NOMO-1 treated with DMSO at 0.1 percent for 48 hours (cell line): ENCODE data around the gene USP9Y.

Experiments
- DNase-seq: peaks from one replicate; lab custom pipeline; 2025; ENCODE audit not compliant: unreplicated experiment; lab: John Stamatoyannopoulos, UW

Gene USP9Y

GRCh38 chrY:12756021-12756420 is 55.0 kb downstream of the USP9Y start:
- DNase-seq, result no peak

DNA sequence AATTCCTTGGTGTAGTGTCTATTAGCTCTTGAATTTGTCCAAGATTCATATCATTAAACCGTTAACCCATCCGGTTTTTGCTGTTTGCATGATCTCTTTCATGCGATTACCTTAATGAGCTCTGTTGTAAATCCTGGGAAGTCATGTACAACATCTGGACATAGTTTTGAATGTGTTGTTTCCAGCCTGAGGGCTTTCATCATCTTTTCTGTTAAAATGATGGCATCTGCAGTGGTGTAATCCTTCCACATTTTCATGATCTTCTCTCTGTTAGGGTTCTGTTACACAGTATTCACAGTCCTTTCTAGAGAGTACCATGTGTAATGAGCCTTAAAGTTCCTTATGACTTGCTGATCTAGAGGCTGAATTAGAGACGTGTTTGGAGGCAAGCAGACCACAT is 64.9 kb downstream of the USP9Y start:
- DNase-seq, result no peak

DNA sequence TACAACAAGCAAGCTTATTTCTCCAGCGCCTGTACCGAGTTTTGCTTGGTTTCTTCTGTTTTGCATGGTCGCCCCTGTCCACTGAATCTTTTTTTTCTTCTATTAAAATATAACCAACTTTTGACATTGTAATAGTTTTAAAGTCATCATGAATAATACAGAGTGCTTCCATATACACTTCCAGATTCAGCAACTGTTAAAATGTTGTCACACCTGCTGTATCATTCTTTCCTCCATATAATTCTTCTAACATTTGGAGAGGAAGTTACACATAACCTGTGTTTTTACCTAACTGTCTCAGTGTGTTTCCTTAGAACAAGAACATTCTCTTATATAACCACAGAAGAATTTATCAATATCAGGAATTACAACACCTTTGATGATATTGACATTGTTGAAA is 83.5 kb downstream of the USP9Y start:
- no peak for DNase-seq

DNA sequence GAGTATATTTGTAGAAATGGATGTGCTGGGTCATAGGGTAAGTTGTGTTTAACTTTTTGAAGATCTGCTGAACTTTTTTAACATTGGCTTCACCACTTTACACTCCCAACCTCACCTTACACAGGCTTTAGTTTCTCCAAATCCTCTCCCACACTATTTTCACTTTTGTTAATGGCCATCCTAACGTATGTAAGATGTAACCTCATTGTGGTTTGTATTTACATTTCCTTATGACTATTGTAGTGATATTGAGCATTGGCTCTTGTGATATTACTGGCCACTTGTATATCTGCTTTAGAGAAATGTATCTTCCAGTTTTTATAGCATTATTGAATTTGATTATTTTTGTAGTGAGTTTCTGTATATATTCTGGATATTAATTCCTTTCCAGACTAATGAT is 93.0 kb downstream of the USP9Y start:
- DNase-seq, result no peak

DNA sequence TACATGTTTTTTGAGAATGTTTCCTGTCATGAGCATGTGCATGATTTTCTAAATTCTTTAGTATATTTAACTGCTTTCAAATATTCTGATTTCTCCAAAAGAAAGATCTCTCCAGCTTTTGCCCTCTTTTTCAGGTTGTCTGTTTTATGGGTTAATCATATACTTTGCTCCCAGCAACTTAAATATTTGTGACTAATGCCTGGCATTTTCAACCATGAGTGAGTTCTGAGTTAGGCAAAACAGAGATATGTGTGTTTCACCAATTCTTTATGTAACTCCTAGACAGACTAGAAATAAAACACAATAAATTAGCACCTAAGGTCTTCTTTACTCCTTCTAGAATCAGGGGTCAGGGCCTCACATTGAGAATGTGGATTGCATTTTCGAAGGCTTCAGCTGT is 107.0 kb downstream of the USP9Y start:
- no peak for DNase-seq

- no peak for DNase-seq
These were observed 108.0 kb downstream of the USP9Y start for GRCh38 chrY:12809034-12809433.

DNA sequence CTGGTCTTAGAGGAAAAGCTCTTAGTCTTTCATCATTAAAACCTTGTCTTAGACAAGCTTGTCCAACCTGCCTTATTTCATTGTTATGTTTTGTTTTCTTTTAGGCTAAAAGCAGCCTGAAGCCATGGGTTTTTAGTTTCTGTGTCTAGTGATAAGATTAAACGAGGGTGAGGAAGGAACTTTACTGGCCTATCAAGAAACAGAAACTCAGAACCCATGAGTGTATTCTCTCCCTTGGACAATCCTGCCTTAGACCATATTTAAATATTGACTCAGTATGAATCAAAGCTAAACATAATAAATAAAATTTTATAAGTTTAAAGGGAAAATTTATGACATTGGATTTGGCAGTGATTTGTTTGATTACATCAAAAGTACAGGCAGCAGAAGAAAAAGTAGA is 122.4 kb downstream of the USP9Y start:
- DNase-seq, result no peak

GRCh38 chrY:12826791-12827190 is 125.8 kb downstream of the USP9Y start:
- DNase-seq, result no peak

- DNase-seq, result no peak
These were observed 132.3 kb downstream of the USP9Y start for GRCh38 chrY:12833284-12833683.

GRCh38 chrY:12837550-12837949 is 136.5 kb downstream of the USP9Y start:
- DNase-seq, result no peak

DNA sequence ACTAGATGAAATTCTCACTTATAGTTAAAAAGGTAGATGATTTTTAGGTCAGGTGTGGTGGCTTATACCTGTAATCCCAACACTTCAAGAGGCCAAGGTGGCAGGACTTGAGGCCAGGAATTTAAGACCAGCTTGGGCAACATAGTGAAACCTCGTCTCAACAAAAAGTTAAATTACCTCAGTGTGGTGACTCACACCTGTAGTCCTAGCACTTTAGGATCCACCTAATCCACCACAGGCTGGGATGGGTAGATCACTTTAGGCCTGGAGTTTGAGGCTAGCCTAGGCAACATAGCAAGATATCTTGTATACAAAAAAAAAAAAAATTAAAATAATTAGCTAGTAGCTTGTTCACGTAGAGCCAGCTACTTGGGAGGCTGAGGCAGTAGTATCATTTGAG is 140.3 kb downstream of the USP9Y start:
- no peak for DNase-seq

DNA sequence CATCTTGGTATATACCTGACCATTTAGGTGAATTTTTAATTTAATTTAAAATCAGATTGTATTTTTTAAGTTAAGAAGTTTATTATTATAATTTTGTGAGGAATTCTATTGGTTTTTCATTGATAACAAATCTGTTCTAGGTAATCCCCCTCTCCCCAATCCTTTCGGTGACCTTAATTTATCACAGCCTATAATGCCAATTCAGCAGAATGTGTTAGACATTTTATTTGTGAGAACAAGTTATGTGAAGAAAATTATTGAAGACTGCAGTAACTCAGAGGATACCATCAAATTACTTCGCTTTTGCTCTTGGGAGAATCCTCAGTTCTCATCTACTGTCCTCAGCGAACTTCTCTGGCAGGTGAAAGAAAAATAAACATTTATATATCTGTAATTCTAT is 145.8 kb downstream of the USP9Y start:
- no peak for DNase-seq

GRCh38 chrY:12855791-12856275 is 154.8 kb downstream of the USP9Y start:
- DNase-seq, result no peak

DNA sequence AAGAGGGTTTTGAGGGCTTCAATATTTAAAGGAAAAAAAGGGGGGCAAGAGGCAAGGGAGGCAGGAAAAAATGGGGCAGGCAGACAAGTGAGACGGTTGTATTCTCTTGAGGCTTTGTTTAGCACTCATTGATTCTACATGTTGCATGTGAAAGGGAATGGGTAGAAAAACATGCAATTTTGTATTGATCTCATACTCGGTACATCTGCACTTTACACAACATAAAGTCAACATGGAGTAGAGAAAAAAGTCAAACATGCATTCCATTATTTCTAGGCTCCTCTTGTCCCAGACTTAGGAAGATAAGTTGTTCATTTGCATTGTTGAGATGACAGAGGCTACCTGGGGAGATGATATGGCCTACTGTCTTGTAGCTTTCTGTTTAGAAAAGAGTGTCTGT is 166.9 kb downstream of the USP9Y start:
- no peak for DNase-seq

DNA sequence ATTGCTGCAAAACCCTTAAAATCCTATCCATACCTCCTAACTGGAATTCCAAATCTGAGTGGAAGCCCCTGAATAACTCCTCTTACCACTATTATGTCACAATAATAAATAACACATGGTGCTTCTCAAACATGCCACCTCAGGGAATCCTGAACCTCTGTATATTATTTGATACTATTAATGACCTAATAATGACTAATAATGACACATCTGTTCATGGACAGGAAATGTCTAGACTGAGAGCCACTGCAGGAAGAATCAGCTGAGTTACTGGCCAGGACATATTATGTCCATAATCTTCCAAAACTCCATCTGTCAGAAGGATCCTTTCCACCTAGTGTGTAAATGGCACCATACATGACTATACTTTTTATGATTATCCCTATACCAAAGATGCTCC is 195.9 kb downstream of the USP9Y start:
- DNase-seq, result no peak

DNA sequence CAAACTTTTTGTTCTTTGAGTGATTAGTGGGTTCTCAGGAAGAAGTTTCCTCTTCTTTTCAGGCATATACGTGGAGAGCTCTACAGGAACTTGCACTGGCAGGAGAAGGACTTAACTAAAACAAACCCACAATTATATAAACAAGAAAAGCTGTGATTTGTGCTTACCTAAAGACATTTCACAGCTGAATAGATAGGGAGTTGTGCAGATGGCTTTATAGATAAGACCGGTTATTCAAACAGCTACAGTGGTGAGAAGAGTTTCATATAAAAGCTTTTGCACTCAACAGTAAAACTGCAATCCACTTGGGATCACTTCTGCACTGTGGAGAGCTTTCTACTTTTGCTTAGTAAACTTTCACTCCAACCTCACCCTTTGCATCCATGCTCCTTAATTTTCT is 197.6 kb downstream of the USP9Y start:
- DNase-seq, result no peak

GRCh38 chrY:12904618-12905516 is 203.8 kb downstream of the USP9Y start, which contains the start of gene DDX3Y:
DDX3Y (plus strand) TSS chrY:12904868; CDS start chrY:12904937, 69 bp downstream.
- no peak for DNase-seq

DNA sequence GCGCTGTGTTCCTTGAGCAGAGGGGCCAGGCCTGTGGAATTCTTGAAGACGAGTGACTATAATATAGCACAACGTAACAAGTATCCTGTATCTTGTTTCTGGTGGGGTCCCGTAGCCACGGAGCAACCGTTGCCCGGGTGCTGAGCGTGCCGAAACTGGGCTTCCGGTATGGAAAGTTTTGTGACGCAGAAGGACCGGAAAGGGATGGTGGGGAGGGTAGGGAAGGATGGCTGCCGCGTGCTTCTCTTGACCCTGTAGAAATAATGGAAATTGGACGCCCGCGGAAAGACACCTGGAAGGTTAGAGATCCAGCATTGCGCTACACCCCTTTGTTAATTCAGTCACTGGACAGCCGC is 204.5 kb downstream of the USP9Y start:
- DNase-seq, result no peak

- no peak for DNase-seq
These were observed 204.9 kb downstream of the USP9Y start for GRCh38 chrY:12905895-12906294.
